ENCODE results near the gene HNRNPLL. TPM values are rescaled to one million over a fixed set of nuclear protein-coding genes. Genes with fewer than 3 reads are reported as not detected.
A peak's percentile ranks its signal among the peaks of the same experiment; 100 is the strongest.

HNRNPLL gene
- total RNA-seq, 2 donors from 2014 or later = 54.6 to 55.6 TPM

- no peak for DNase-seq (ENCODE audit: low spot score)
- intact Hi-C loops (cut with DNase I) = no loop called here
Measured at GRCh38 chr2:38517284-38517683, 85.4 kb downstream of the HNRNPLL start.

GRCh38 chr2:38516526-38516925, 86.2 kb downstream of the HNRNPLL start:
- intact Hi-C loops (cut with DNase I) = no loop called here
- DNase-seq (ENCODE audit: low spot score) = no peak

DNA sequence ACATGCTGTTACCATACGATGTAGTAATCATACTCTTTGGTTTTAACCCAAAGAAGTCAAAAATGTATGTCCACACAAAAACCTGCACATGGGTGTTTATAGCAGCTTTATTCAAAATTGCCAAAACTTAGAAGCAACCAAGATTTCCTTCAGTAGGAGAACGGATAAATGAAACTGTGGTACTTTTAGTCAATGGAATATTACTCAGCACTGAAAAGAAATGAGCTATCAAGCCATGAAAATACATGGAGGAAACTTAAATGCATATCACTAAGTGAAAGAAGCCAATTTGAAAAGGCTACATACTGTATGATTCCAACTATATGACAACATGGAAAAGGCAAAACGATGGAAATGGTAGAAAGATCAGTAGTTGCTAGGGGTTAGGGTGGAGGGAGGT, 86.6 kb downstream of the HNRNPLL start:
- no peak for DNase-seq (ENCODE audit: low spot score)
- intact Hi-C loops (cut with DNase I) = no loop called here

DNA sequence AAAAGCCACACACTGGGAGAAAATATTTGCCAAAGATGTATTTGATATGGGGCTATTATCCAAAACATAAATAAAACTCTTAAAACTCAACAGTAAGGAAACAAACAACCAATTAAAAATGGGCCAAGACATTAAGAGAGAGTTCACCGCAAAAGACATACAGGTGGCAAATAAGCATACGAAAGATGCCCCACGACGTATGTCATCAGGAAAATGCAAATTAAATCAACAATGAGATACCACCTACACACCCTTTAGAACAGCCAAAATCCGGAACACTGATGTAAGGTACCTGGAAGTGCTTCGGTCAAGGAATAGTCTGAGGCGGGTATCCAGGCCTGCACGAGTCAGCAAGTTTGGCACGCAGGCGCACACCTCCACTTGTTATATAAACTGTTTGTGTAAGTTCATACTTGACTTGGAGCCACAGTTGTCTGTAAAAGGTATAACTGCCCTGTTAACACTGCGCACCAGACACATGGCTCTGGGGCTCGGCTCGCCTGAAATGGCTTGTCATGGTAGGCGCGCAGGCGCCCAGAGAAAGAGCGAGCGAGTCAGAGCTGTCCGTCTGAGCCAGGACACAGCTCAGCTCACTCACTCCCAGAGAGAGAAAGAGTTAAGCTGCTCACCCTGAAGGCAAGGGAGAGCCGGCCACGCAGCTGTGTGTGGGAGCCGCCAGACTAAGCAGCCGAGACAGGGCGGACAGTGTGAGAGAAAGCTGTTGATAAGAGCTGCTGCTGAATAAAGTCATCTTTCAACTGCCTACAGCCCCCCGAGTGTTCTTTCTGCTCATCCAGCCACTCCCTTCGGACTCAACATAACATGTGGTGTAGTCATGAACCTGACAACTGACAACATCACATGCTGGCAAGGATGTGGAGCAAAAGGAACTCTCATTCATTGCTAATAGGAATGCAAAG, 87.3 kb downstream of the HNRNPLL start:
- intact Hi-C loops (cut with DNase I) = no loop called here
- DNase-seq (ENCODE audit: low spot score) = peak; percentile 86

- no peak for DNase-seq (ENCODE audit: low spot score)
- intact Hi-C loops (cut with DNase I) = no loop called here
Measured at GRCh38 chr2:38514603-38515154, 88.0 kb downstream of the HNRNPLL start.

DNA sequence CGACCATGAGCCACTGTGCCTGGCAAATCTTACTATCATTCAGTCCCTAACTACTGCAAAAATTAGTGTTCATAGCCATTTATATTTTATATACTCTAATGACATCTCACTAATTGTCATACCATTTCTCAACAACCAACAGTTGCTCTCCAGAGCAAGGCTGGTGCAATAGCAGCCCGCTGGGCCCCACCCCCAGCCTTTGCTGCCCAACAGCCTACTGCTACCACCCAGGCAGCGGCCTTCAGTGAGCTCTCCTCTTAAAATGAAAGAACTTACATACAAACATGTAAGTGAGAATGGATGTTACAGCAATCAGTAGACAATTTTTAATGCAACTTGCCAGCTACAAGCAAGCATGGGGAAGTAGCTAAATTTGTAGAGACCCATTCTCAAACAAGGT, 90.5 kb downstream of the HNRNPLL start:
- intact Hi-C loops (cut with DNase I) = no loop called here
- no peak for DNase-seq (ENCODE audit: low spot score)

Other genes with a start within 250 kb of the HNRNPLL start
- 10 to 100 TPM; 69.2 to 72.4 TPM for gene ATL2, start 225.7 kb downstream of the HNRNPLL start, total RNA-seq
- gene GALM, start 63.2 kb upstream of the HNRNPLL start, total RNA-seq = 10 to 100 TPM; 10.8 to 18.3 TPM
- gene SRSF7, start 148.4 kb upstream of the HNRNPLL start, total RNA-seq = 100 to 1,000 TPM in 1 of 2 donors, 10 to 100 TPM in 1; 95.3 to 103 TPM
- 1 to 10 TPM; 9.0 to 9.3 TPM for gene GEMIN6, start 175.3 kb upstream of the HNRNPLL start, total RNA-seq